HepG2 (cell line): Measurements from ENCODE around the gene COA3. TPM values are rescaled to one million over a fixed set of nuclear protein-coding genes. Genes with fewer than 3 reads are reported as not detected.
A peak's percentile ranks its signal among the peaks of the same experiment; 100 is the strongest.

Experiments used
- AHR ChIP-seq: IDR thresholded peaks from 2 replicates; pipeline ENCODE4 v1.6.1; 2018; ENCODE audit warnings: missing genetic modification reagents, missing compliant biosample characterization
- ATF6 ChIP-seq: sonication (generic); formaldehyde crosslinking; conservative IDR thresholded peaks from 2 replicates; pipeline ENCODE4 v1.4.0; 2020; ENCODE audit warnings: missing genetic modification reagents
- BCLAF1 ChIP-seq: fragments of 450-650 bp; IDR thresholded peaks from 2 replicates; pipeline ENCODE4 v1.6.1; 2017; ENCODE audit warnings: mild to moderate bottlenecking
- KLF16 ChIP-seq, 2 experiments: sonication (generic) in 1 of 2; formaldehyde crosslinking in 1 of 2; IDR thresholded peaks; 2 replicates each; pipeline versions ENCODE4 v1.6.1 to v1.8.0; 2016 to 2023; ENCODE audit warnings: missing genetic modification reagents in 2 of 2, missing compliant biosample characterization in 1 of 2
- LBX2 ChIP-seq: sonication (generic); formaldehyde crosslinking; IDR thresholded peaks from 2 replicates; pipeline ENCODE4 v1.5.0; 2020; ENCODE audit warnings: missing genetic modification reagents, mild to moderate bottlenecking, borderline replicate concordance
- NFIC ChIP-seq: IDR thresholded peaks from 2 replicates; pipeline ENCODE4 v1.6.1; 2012; ENCODE audit warnings: mild to moderate bottlenecking, low read length, inconsistent platforms
- NONO ChIP-seq, 2 experiments: fragments of 450-650 bp in 1 of 2; sonication (generic) in 1 of 2; formaldehyde crosslinking in 1 of 2; IDR thresholded peaks in 1 of 2; conservative IDR thresholded peaks in 1 of 2; 2 replicates each; pipeline versions ENCODE4 v1.6.1 to v1.8.0; 2017 to 2022; ENCODE audit warnings: mild to moderate bottlenecking in 1 of 2, missing genetic modification reagents in 1 of 2, moderate library complexity in 1 of 2
- TFAP4 ChIP-seq: sonication (generic); IDR thresholded peaks from 2 replicates; pipeline ENCODE4 v1.6.1; 2016; ENCODE audit warnings: low read depth, borderline replicate concordance
- TFDP1 ChIP-seq: IDR thresholded peaks from 2 replicates; pipeline ENCODE4 v1.6.1; 2016; ENCODE audit warnings: missing compliant biosample characterization, missing genetic modification reagents, borderline replicate concordance
- ZC3H13 ChIP-seq: sonication (generic); formaldehyde crosslinking; IDR thresholded peaks from 2 replicates; pipeline ENCODE4 v1.8.1; 2023; ENCODE audit warnings: mild to moderate bottlenecking, missing genetic modification reagents, moderate library complexity
- ZIK1 ChIP-seq: sonication (generic); formaldehyde crosslinking; IDR thresholded peaks from 2 replicates; pipeline ENCODE4 v1.5.0; 2020; ENCODE audit warnings: mild to moderate bottlenecking, low read depth, missing genetic modification reagents, borderline replicate concordance
- ZKSCAN5 ChIP-seq: sonication (generic); formaldehyde crosslinking; IDR thresholded peaks from 2 replicates; pipeline ENCODE4 v1.5.1; 2020; ENCODE audit warnings: mild to moderate bottlenecking, missing genetic modification reagents
- ZMYM2 ChIP-seq: sonication (generic); formaldehyde crosslinking; IDR thresholded peaks from 2 replicates; pipeline ENCODE4 v1.8.0; 2022; ENCODE audit warnings: mild to moderate bottlenecking, missing genetic modification reagents
- ZNF18 ChIP-seq: sonication (generic); formaldehyde crosslinking; IDR thresholded peaks from 2 replicates; pipeline ENCODE4 v1.8.0; 2022; ENCODE audit warnings: mild to moderate bottlenecking, missing genetic modification reagents; ENCODE audit not compliant: insufficient replicate concordance
- ZNF205 ChIP-seq: IDR thresholded peaks from 2 replicates; pipeline ENCODE4 v1.6.1; 2018; ENCODE audit warnings: missing biosample characterization, missing genetic modification reagents
- ZNF280B ChIP-seq: sonication (generic); formaldehyde crosslinking; IDR thresholded peaks from 2 replicates; pipeline ENCODE4 v1.5.0; 2020; ENCODE audit warnings: missing genetic modification reagents, mild to moderate bottlenecking, borderline replicate concordance
- ZNF33B ChIP-seq: sonication (generic); formaldehyde crosslinking; IDR thresholded peaks from 2 replicates; pipeline ENCODE4 v1.5.1; 2020; ENCODE audit warnings: mild to moderate bottlenecking, missing genetic modification reagents
- polyA plus RNA-seq, 8 experiments: library from polyadenylated mRNA; depleted of rRNA in 3 of 8; stranded (reverse) in 7 of 8; unstranded in 1 of 8; fragments of >200 nt; fragmentation: Illumina TruSeq in 4 of 8; extraction: Trizol in 4 of 8; gene quantifications; 2 replicates each; pipeline versions ENCODE4 v1.2.1 to v1.2.3, GENCODE V29; 2011 to 2016; ENCODE audit warnings: low read depth in 4 of 8, missing spikeins in 1 of 8, mixed read lengths in 1 of 8; ENCODE audit not compliant: insufficient read depth in 1 of 8
- total RNA-seq, 5 experiments: library from RNA; depleted of rRNA; stranded (reverse); fragments of >200 nt; fragmentation: Illumina TruSeq; extraction: Trizol; gene quantifications; 2 replicates each; pipeline ENCODE4 v1.2.3, GENCODE V29; 2016; ENCODE audit warnings: low read depth in 1 of 5

Gene COA3
- total and polyA plus RNA-seq, 2 of the 13 experiments (the other 11 are each of a cell fraction or from before 2014, with no cell fraction given): 133 to 202 TPM

- TF ChIP-seq ZIK1 (CRISPR knock-in tag) (no peak), NONO (IDR thresholded peaks at IDR 0.05) (no peak), NONO (CRISPR knock-in tag; conservative IDR thresholded peaks at IDR 0.05) (no peak), ZKSCAN5 (no peak), TFAP4 (peak; percentile 99), AHR (CRISPR knock-in tag) (no peak), BCLAF1 (no peak), ZNF33B (no peak), ATF6 (CRISPR knock-in tag) (no peak), KLF16 (CRISPR knock-in tag; IDR thresholded peaks at IDR 0.05) (no peak), ZMYM2 (CRISPR knock-in tag) (no peak), NFIC (peak; percentile 72; the same call in 1 of the 2 replicates), ZNF205 (CRISPR knock-in tag) (peak; percentile 48; the same call in 1 of the 2 replicates), ZC3H13 (CRISPR knock-in tag) (no peak), ZNF280B (CRISPR knock-in tag) (no peak), LBX2 (CRISPR knock-in tag) (no peak), TFDP1 (no peak), ZNF18 (CRISPR knock-in tag) (no peak)
Observed at GRCh38 chr17:42803074-42803883, 4.8 kb upstream of the COA3 start (continued).
